ENCODE data around the gene KIF1A.

The KIF1A gene

DNA sequence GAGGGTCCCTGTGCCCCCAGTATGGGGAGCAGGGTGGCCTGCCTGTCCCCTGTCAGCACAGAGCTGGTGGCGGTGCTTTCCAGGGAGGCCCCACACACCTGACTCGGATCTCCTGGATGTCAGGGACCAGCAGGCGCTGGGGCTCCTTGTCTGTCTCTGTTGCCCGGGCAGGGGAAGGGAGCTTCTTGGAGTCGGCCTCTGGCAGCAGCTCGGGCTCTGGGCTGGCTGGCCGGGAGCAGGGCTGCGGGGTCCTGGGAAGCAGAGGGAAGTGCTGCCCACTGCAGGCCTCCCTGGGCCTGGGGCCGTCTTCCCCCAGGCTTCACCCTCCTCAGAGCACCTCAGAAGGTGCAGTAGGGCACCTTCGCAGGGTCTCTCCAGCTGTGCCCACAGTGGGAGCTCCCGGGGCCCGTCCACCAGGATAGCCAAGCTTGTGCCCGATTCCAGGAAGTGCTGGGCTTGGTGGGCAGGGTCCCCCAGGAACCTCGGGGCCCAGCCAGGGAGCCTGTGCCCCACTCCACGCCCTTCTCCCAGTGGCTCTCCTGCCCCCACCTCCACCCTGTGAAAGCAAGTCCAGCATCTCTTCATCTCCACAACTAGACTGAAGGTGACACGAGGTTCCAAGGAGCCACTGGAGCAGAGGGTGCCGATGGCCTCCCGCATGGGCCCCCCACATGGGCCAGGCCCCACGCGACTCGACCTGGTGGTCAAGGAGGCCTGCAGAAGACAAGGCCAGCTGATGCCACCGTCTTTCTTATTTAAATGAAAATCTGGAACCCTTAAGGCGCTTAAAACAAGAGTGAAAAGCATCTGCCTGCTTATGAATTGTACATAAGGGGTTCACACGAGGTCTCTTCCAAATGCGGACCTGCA lies 100.1 kb downstream of the KIF1A start:
- POLR2A ChIA-PET: no interaction called here
- CTCF ChIA-PET: no interaction called here

DNA sequence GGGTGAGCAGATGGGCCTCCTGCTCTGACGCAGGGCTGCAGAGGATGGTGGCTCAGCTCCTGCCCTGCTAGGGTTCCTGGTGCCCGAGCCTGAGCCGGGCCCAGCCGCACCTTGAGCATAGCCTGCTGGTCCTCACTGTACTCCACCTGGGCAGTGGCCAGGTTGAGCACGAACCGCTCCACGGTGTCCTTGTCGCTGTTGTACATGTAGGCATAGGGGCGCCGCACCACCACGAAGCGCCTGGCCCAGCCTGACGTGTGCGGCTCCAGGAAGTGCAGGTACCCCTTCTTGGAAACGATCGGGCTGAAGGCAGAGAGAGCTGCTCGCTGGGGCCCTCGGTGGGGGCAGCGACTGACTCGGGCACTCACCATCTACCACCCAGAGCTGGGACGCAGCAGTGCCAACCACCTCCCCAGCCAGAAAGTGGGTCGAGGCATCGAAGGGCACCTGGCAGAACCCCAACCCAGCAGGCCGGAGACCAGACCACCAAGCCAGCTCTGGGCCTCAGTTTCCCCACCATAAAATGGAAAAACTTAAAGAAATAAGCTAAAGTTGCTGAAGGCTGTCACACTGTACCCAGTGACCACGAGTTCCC lies 101.0 kb downstream of the KIF1A start:
- H3K4me3 ChIP-seq (ENCODE audit: low read depth, low read length): no peak overlapping the region
- ChIA-PET CTCF (no interaction called here), POLR2A (no interaction called here)
- TF ChIP-seq, protein P1, sequence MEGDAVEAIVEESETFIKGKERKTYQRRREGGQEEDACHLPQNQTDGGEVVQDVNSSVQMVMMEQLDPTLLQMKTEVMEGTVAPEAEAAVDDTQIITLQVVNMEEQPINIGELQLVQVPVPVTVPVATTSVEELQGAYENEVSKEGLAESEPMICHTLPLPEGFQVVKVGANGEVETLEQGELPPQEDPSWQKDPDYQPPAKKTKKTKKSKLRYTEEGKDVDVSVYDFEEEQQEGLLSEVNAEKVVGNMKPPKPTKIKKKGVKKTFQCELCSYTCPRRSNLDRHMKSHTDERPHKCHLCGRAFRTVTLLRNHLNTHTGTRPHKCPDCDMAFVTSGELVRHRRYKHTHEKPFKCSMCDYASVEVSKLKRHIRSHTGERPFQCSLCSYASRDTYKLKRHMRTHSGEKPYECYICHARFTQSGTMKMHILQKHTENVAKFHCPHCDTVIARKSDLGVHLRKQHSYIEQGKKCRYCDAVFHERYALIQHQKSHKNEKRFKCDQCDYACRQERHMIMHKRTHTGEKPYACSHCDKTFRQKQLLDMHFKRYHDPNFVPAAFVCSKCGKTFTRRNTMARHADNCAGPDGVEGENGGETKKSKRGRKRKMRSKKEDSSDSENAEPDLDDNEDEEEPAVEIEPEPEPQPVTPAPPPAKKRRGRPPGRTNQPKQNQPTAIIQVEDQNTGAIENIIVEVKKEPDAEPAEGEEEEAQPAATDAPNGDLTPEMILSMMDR (IDR thresholded peaks at IDR 0.05; ENCODE audit: insufficient read depth, low read length, missing control alignments): no peak
- DNase-seq (ENCODE audit: low read depth, low spot score): no peak

More for the DNA sequence above, 100.1 kb downstream of the KIF1A start:
- no peak for DNase-seq (ENCODE audit: low read depth, low spot score)
- TF ChIP-seq, protein P1 (IDR thresholded peaks at IDR 0.05; ENCODE audit: insufficient read depth, low read length, missing control alignments): no peak
- no peak overlapping the region for H3K4me3 ChIP-seq (ENCODE audit: low read depth, low read length)

- TF ChIP-seq, protein P1 (IDR thresholded peaks at IDR 0.05; ENCODE audit: insufficient read depth, low read length, missing control alignments): no peak
- CTCF ChIA-PET: no interaction called here
- POLR2A ChIA-PET: no interaction called here
- DNase-seq (ENCODE audit: low read depth, low spot score): no peak
- H3K4me3 ChIP-seq (ENCODE audit: low read depth, low read length): no peak overlapping the region
These were observed 102.1 kb downstream of the KIF1A start for GRCh38 chr2:240717681-240718581.

- CTCF ChIA-PET: no interaction called here
- POLR2A ChIA-PET: no interaction called here
- no peak for DNase-seq (ENCODE audit: low read depth, low spot score)
These were observed 102.8 kb downstream of the KIF1A start for GRCh38 chr2:240717181-240717641.

GRCh38 chr2:240716130-240716798 lies 103.8 kb downstream of the KIF1A start:
- POLR2A ChIA-PET: no interaction called here

More at GRCh38 chr2:240717181-240717641, 102.8 kb downstream of the KIF1A start:
- H3K4me3 ChIP-seq (ENCODE audit: low read depth, low read length): no peak overlapping the region
- TF ChIP-seq, protein P1 (IDR thresholded peaks at IDR 0.05; ENCODE audit: insufficient read depth, low read length, missing control alignments): no peak

More at GRCh38 chr2:240716130-240716798, 103.8 kb downstream of the KIF1A start:
- CTCF ChIA-PET: no interaction called here
- no peak overlapping the region for H3K4me3 ChIP-seq (ENCODE audit: low read depth, low read length)
- TF ChIP-seq, protein P1 (IDR thresholded peaks at IDR 0.05; ENCODE audit: insufficient read depth, low read length, missing control alignments): no peak
- DNase-seq (ENCODE audit: low read depth, low spot score): no peak
